Nephron progenitor cell (in vitro differentiated cells): ENCODE data around the gene SPARC.

ENCODE experiments used
- DNase-seq: peaks from one replicate; pipeline ENCODE4 v3.0.0; 2021
- H3K27ac Mint-ChIP-seq: 2 replicates; pipeline ENCODE4 v1.8.0; 2021; ENCODE audit warnings: mild to moderate bottlenecking, moderate library complexity, mixed read lengths
- H3K27me3 Mint-ChIP-seq: 2 replicates; pipeline ENCODE4 v1.8.0; 2021; ENCODE audit warnings: mild to moderate bottlenecking, low read depth, mixed read lengths; ENCODE audit not compliant: poor library complexity
- H3K36me3 Mint-ChIP-seq: 2 replicates; pipeline ENCODE4 v1.8.0; 2021; ENCODE audit warnings: low read depth, mixed read lengths
- H3K4me1 Mint-ChIP-seq: 2 replicates; pipeline ENCODE4 v1.8.0; 2021; ENCODE audit warnings: mixed read lengths
- H3K4me3 Mint-ChIP-seq: 2 replicates; pipeline ENCODE4 v1.8.0; 2021; ENCODE audit warnings: mild to moderate bottlenecking, moderate library complexity, mixed read lengths
- H3K9me3 Mint-ChIP-seq: 2 replicates; pipeline ENCODE4 v1.8.0; 2021; ENCODE audit warnings: mild to moderate bottlenecking, moderate library complexity, mixed read lengths
- CTCF ChIP-seq: fragments of 200-600 bp; sonication (generic); IDR thresholded peaks from 2 replicates; pipeline ENCODE4 v1.5.0; 2021; ENCODE audit warnings: antibody characterized with exemption

SPARC gene

GRCh38 chr5:151724360-151724759 lies 37.6 kb upstream of the SPARC start:
- peaks cover 8% of the 10 kb centered on the region for H3K36me3 Mint-ChIP-seq
- H3K9me3 Mint-ChIP-seq, result peaks cover 24% of the 10 kb centered on the region
- no peak for TF ChIP-seq CTCF
- peaks cover 5% of the 10 kb centered on the region for H3K27me3 Mint-ChIP-seq
- H3K4me1 Mint-ChIP-seq, result peaks cover 18% of the 10 kb centered on the region
- DNase-seq, result no peak
- H3K4me3 Mint-ChIP-seq, result no peak overlapping the region
- no peak overlapping the region for H3K27ac Mint-ChIP-seq

- Mint-ChIP-seq H3K4me1 (peaks cover 30% of the 10 kb centered on the region), H3K9me3 (peaks cover 8% of the 10 kb centered on the region), H3K36me3 (no peaks in the 10 kb centered on the region), H3K27ac (no peak overlapping the region), H3K27me3 (peaks cover 5% of the 10 kb centered on the region), H3K4me3 (no peak overlapping the region)
- DNase-seq, result no peak
- TF ChIP-seq CTCF, result no peak
Observed at GRCh38 chr5:151722546-151722945, 35.8 kb upstream of the SPARC start.

- peaks cover 8% of the 10 kb centered on the region for H3K9me3 Mint-ChIP-seq
- H3K4me1 Mint-ChIP-seq, result peaks cover 32% of the 10 kb centered on the region
- H3K4me3 Mint-ChIP-seq, result no peak overlapping the region
- H3K27me3 Mint-ChIP-seq, result peaks cover 8% of the 10 kb centered on the region
- H3K27ac Mint-ChIP-seq, result no peak overlapping the region
- DNase-seq, result no peak
- no peaks in the 10 kb centered on the region for H3K36me3 Mint-ChIP-seq
- TF ChIP-seq CTCF, result no peak
Observed at GRCh38 chr5:151721812-151722391, 35.2 kb upstream of the SPARC start.

- DNase-seq, result no peak
- H3K27me3 Mint-ChIP-seq, result peaks cover 4% of the 10 kb centered on the region
- H3K4me3 Mint-ChIP-seq, result no peak overlapping the region
- H3K9me3 Mint-ChIP-seq, result peaks cover 8% of the 10 kb centered on the region
- H3K4me1 Mint-ChIP-seq, result peaks cover 27% of the 10 kb centered on the region
- no peak for TF ChIP-seq CTCF
- no peaks in the 10 kb centered on the region for H3K36me3 Mint-ChIP-seq
- H3K27ac Mint-ChIP-seq, result no peak overlapping the region
Observed at GRCh38 chr5:151721087-151721646, 34.5 kb upstream of the SPARC start.

- peaks cover 22% of the 10 kb centered on the region for H3K4me1 Mint-ChIP-seq
- no peaks in the 10 kb centered on the region for H3K36me3 Mint-ChIP-seq
- DNase-seq, result no peak
- no peak overlapping the region for H3K4me3 Mint-ChIP-seq
- peaks cover 8% of the 10 kb centered on the region for H3K9me3 Mint-ChIP-seq
- no peak for TF ChIP-seq CTCF
- peaks cover 2% of the 10 kb centered on the region for H3K27me3 Mint-ChIP-seq
- H3K27ac Mint-ChIP-seq, result no peak overlapping the region
Observed at GRCh38 chr5:151720215-151720614, 33.5 kb upstream of the SPARC start.
